Mesendoderm (in vitro differentiated cells): ENCODE results near the gene OLFML3.

ENCODE experiments used
- DNase-seq: peaks from one replicate; pipeline ENCODE4 v3.0.0; 2013
- H2AK5ac ChIP-seq: 2 replicates; pipeline ENCODE4 v1.6.1; 2013; ENCODE audit warnings: low read length, inconsistent platforms
- H2BK120ac ChIP-seq: 2 replicates; pipeline ENCODE4 v1.6.1; 2013; ENCODE audit warnings: low read depth, mild to moderate bottlenecking, low read length, moderate library complexity, mixed read lengths
- H2BK15ac ChIP-seq: replicated peaks from 2 replicates; pipeline ENCODE4 v1.6.1; 2013; ENCODE audit warnings: low read depth, mild to moderate bottlenecking, moderate library complexity
- H2BK5ac ChIP-seq: 2 replicates; pipeline ENCODE4 v1.6.1; 2013; ENCODE audit warnings: low read length, inconsistent platforms
- H3K18ac ChIP-seq: 2 replicates; pipeline ENCODE4 v1.6.1; 2013; ENCODE audit warnings: mild to moderate bottlenecking, low read length, mixed read lengths
- H3K23ac ChIP-seq: one replicate; pipeline ENCODE4 v1.6.1; 2013; ENCODE audit warnings: low read length
- H3K27ac ChIP-seq: 2 replicates; pipeline ENCODE4 v1.5.1; 2013; ENCODE audit warnings: low read depth, mild to moderate bottlenecking, inconsistent platforms, low read length, moderate library complexity
- H3K27me3 ChIP-seq: 2 replicates; pipeline ENCODE4 v1.6.1; 2013; ENCODE audit warnings: low read length, control low read depth, mild to moderate bottlenecking, inconsistent platforms; ENCODE audit not compliant: insufficient read depth, poor library complexity
- H3K36me3 ChIP-seq: 2 replicates; pipeline ENCODE4 v1.6.1; 2013; ENCODE audit warnings: low read length, inconsistent platforms; ENCODE audit not compliant: control insufficient read depth, insufficient read depth
- H3K4ac ChIP-seq: one replicate; pipeline ENCODE4 v1.6.1; 2013; ENCODE audit warnings: low read depth, mild to moderate bottlenecking, low read length, moderate library complexity
- H3K4me1 ChIP-seq: 2 replicates; pipeline ENCODE4 v1.6.1; 2013; ENCODE audit warnings: low read depth, low read length, inconsistent platforms; ENCODE audit not compliant: control insufficient read depth
- H3K4me2 ChIP-seq: 2 replicates; pipeline ENCODE4 v1.6.1; 2013; ENCODE audit warnings: low read length
- H3K4me3 ChIP-seq: 2 replicates; pipeline ENCODE4 v1.5.1; 2013; ENCODE audit warnings: mild to moderate bottlenecking, low read length
- H3K56ac ChIP-seq: one replicate; pipeline ENCODE4 v1.6.1; 2013; ENCODE audit warnings: low read length
- H3K79me1 ChIP-seq: 2 replicates; pipeline ENCODE4 v1.6.1; 2013; ENCODE audit warnings: low read length, inconsistent platforms
- H3K79me2 ChIP-seq: 2 replicates; pipeline ENCODE4 v1.6.1; 2013; ENCODE audit warnings: mild to moderate bottlenecking, low read length; ENCODE audit not compliant: control insufficient read depth, insufficient read depth
- H3K9ac ChIP-seq: 2 replicates; pipeline ENCODE4 v1.6.1; 2013; ENCODE audit warnings: low read length, inconsistent platforms
- H4K5ac ChIP-seq: one replicate; pipeline ENCODE4 v1.6.1; 2013; ENCODE audit warnings: low read length
- H4K8ac ChIP-seq: one replicate; pipeline ENCODE4 v1.6.1; 2013; ENCODE audit warnings: low read depth, mild to moderate bottlenecking, control low read depth, low read length, moderate library complexity
- WGBS: extraction: QIAGEN DNeasy Blood & Tissue Kit; methylation state at CpG from one replicate; pipeline ENCODE4 v1.1.7; 2013; ENCODE audit warnings: low lambda C conversion rate, missing lambda C conversion rate; ENCODE audit not compliant: insufficient coverage; ENCODE audit errors: extremely low coverage; 5-methylcytosine and 5-hydroxymethylcytosine counted together

OLFML3 gene

DNA sequence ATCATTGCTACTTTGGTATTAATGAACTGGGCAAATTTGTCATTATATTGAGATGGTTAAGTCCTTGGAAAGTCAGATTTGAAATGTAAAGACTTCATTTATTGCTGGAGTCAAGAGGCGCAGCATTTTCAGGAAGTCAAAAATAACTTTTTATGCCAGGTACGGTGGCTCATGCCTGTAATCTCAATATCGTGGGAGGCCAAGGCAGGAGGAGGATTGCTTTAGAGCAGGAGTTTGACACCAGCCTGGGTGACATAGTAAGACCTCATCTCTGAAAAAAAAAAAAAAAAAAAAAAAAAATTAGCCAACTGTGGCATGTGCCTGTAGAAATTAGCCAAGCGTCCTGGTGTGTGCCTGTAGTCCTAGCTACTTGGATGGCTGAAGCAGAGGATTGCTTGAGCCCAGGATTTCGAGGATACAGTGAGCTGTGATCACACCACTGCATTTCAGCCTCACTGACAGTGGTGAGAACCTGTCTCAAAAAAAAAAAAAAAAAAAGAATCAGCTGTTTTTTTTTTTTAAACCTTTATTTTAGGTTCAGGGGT, 44.7 kb upstream of the OLFML3 start:
- Histone ChIP-seq H2BK120ac (no peak overlapping the region), H3K4me1 (peaks cover 2% of the 10 kb centered on the region), H4K8ac (no peak overlapping the region), H4K5ac (no peak overlapping the region), H3K4ac (no peak overlapping the region), H3K79me2 (peaks cover 50% of the 10 kb centered on the region), H3K79me1 (peaks cover 15% of the 10 kb centered on the region), H3K27me3 (no peaks in the 10 kb centered on the region), H2AK5ac (no peak overlapping the region), H2BK5ac (no peak overlapping the region), H3K23ac (no peak overlapping the region), H3K4me3 (no peak overlapping the region), H3K9ac (no peak overlapping the region), H3K36me3 (no peaks in the 10 kb centered on the region), H3K4me2 (no peak overlapping the region), H3K27ac (no peak overlapping the region), H3K56ac (no peak overlapping the region), H2BK15ac (no peak overlapping the region), H3K18ac (no peak overlapping the region)
- no CpG with 5 or more reads among the region's 5 CpGs for WGBS
- DNase-seq = no peak

DNA sequence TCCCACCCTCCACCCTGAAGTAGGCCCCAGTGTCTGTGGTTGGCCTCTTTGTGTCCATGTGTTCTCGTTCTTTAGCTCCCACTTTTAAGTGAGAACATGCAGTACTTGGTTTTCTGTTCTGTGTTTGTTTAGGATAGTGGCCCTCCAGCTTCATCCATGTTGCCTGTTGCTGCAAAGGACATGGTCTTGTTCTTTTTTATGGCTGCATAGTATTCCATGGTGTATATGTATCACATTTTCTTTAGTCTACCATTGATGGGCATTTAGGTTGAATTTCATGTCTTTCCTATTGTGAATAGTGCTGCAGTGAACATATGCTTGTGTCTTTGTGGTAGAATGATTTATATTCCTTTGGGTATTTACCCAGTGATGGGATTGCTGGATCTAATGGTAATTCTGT, 44.1 kb upstream of the OLFML3 start:
- no peaks in the 10 kb centered on the region for H3K36me3 ChIP-seq
- no peak overlapping the region for H3K23ac ChIP-seq
- H4K5ac ChIP-seq = no peak overlapping the region
- DNase-seq = no peak
- H3K4me1 ChIP-seq = peaks cover 2% of the 10 kb centered on the region
- H3K79me2 ChIP-seq = peaks cover 48% of the 10 kb centered on the region
- H3K56ac ChIP-seq = no peak overlapping the region
- H2BK5ac ChIP-seq = no peak overlapping the region
- H2BK120ac ChIP-seq = no peak overlapping the region
- no peak overlapping the region for H4K8ac ChIP-seq
- H3K4me2 ChIP-seq = no peak overlapping the region
- H3K4ac ChIP-seq = no peak overlapping the region
- no peak overlapping the region for H3K4me3 ChIP-seq
- no peaks in the 10 kb centered on the region for H3K27me3 ChIP-seq
- H3K18ac ChIP-seq = no peak overlapping the region
- no peak overlapping the region for H3K27ac ChIP-seq
- H3K79me1 ChIP-seq = peaks cover 13% of the 10 kb centered on the region
- no peak overlapping the region for H2AK5ac ChIP-seq
- H2BK15ac ChIP-seq = no peak overlapping the region
- WGBS = no CpG with 5 or more reads among the region's 1 CpG
- no peak overlapping the region for H3K9ac ChIP-seq

DNA sequence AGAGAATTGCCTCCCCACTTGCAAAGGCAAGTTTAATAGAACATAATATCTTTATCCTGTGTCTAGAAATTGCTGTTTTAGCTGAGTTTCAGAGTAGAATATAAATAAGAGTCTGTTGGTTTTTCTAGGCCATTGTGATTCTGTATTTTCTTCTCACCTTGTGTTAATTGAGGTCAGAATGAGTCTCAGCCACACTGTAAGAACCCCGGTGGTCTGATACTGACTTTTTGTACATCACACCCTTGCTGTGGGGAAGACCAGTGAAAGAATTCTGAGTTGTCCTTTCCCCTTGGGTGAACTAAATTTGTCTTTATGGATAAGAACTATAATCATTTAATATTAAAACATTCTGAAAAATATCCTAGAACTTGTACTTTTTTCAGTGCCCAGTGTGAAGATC, 43.3 kb upstream of the OLFML3 start:
- H3K27ac ChIP-seq = no peak overlapping the region
- H3K18ac ChIP-seq = no peak overlapping the region
- H4K5ac ChIP-seq = no peak overlapping the region
- no peak overlapping the region for H2AK5ac ChIP-seq
- no peaks in the 10 kb centered on the region for H3K27me3 ChIP-seq
- H2BK15ac ChIP-seq = no peak overlapping the region
- H3K36me3 ChIP-seq = peaks cover 1% of the 10 kb centered on the region
- no peak overlapping the region for H4K8ac ChIP-seq
- H3K9ac ChIP-seq = no peak overlapping the region
- no peak overlapping the region for H3K23ac ChIP-seq
- H3K4me1 ChIP-seq = peaks cover 2% of the 10 kb centered on the region
- no peak overlapping the region for H3K56ac ChIP-seq
- peaks cover 13% of the 10 kb centered on the region for H3K79me1 ChIP-seq
- H2BK120ac ChIP-seq = no peak overlapping the region
- no peak overlapping the region for H2BK5ac ChIP-seq
- no peak overlapping the region for H3K4me2 ChIP-seq
- H3K79me2 ChIP-seq = peaks cover 40% of the 10 kb centered on the region
- no CpG with 5 or more reads among the region's 1 CpG for WGBS
- DNase-seq = no peak
- H3K4me3 ChIP-seq = no peak overlapping the region
- H3K4ac ChIP-seq = no peak overlapping the region

DNA sequence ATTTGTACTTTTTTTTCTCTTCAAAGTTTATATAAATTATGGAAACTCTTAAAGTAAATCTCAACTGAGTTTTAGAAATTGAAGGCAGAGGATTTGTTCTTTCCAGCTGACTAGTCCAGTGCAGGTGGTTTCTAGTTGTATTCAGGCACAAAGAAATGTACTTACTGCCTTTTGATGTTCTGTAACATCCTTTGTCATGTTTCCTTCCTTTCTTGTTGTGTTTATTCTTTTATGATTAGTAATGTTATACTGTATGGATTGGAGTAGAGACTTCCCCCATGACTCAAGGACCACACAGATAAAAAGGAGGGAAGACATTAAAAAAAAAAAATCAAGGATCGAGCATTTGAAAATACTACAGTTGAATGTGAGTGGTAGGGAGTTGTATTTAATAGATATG, 42.1 kb upstream of the OLFML3 start:
- no peak overlapping the region for H3K18ac ChIP-seq
- peaks cover 14% of the 10 kb centered on the region for H3K79me1 ChIP-seq
- no peak overlapping the region for H3K4ac ChIP-seq
- no peak overlapping the region for H3K4me2 ChIP-seq
- no peak overlapping the region for H3K23ac ChIP-seq
- H3K27ac ChIP-seq = no peak overlapping the region
- H2BK15ac ChIP-seq = no peak overlapping the region
- H3K9ac ChIP-seq = no peak overlapping the region
- H3K27me3 ChIP-seq = no peaks in the 10 kb centered on the region
- H2AK5ac ChIP-seq = no peak overlapping the region
- peaks cover 4% of the 10 kb centered on the region for H3K36me3 ChIP-seq
- no peak overlapping the region for H2BK5ac ChIP-seq
- no peak overlapping the region for H4K5ac ChIP-seq
- DNase-seq = no peak
- no peak overlapping the region for H3K4me3 ChIP-seq
- H3K4me1 ChIP-seq = peaks cover 2% of the 10 kb centered on the region
- H3K79me2 ChIP-seq = peaks cover 34% of the 10 kb centered on the region
- no peak overlapping the region for H2BK120ac ChIP-seq
- no peak overlapping the region for H3K56ac ChIP-seq
- WGBS = 100% methylated on average over 1 of the region's 1 CpG
- no peak overlapping the region for H4K8ac ChIP-seq

DNA sequence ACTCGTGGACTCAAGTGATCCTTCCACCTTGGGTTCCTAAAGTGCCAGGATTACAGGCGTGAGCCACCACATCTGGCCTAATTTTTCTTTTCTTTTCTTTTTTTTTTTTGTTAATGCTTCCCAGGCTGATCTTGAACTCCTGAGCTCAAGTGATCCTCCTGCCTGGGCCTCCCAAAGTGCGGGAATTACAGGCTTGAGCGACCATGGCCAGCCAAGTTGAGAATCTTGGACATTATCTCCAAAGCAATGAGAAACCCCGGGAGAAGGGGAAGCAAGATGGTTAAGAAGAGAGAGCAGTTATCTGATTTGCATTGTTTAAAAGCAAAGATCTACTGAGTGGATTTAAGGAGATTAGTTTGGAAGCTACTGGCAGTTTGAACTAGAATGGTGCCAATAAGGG, 41.1 kb upstream of the OLFML3 start:
- DNase-seq = peak; percentile 70
- Histone ChIP-seq H2BK5ac (no peak overlapping the region), H4K8ac (no peak overlapping the region), H3K56ac (no peak overlapping the region), H2AK5ac (no peak overlapping the region), H3K4me1 (peaks cover 2% of the 10 kb centered on the region), H2BK120ac (no peak overlapping the region), H3K36me3 (peaks cover 4% of the 10 kb centered on the region), H3K79me1 (peaks cover 13% of the 10 kb centered on the region), H3K4me2 (no peak overlapping the region), H2BK15ac (no peak overlapping the region), H3K4me3 (no peak overlapping the region), H3K27me3 (no peaks in the 10 kb centered on the region), H4K5ac (no peak overlapping the region), H3K79me2 (peaks cover 26% of the 10 kb centered on the region), H3K27ac (no peak overlapping the region), H3K4ac (no peak overlapping the region), H3K9ac (no peak overlapping the region), H3K23ac (no peak overlapping the region), H3K18ac (no peak overlapping the region)
- no CpG with 5 or more reads among the region's 5 CpGs for WGBS
